Esophagus squamous epithelium (tissue), 5 donors: ENCODE results near the gene CCDC174. TPM values are rescaled to one million over a fixed set of nuclear protein-coding genes. Genes with fewer than 3 reads are reported as not detected.

Experiments used
- DNase-seq: peaks from one replicate; lab custom pipeline; 2025; lab: John Stamatoyannopoulos, UW
- H3K27ac ChIP-seq, 4 donors: fragments of 200-600 bp; sonication (generic); one replicate each; pipeline ENCODE4 v1.5.1; 2016 to 2019; ENCODE audit warnings: mild to moderate bottlenecking in 1 of 4
- H3K27me3 ChIP-seq, 4 donors: fragments of 200-600 bp; sonication (generic); 1 replicate in 3 of 4; 2 replicates in 1 of 4; pipeline versions ENCODE4 v1.5.1 to v1.6.0; 2017 to 2021; ENCODE audit warnings: antibody characterized with exemption in 1 of 4
- H3K36me3 ChIP-seq, 3 donors: fragments of 200-600 bp; sonication (generic); one replicate each; pipeline ENCODE4 v1.5.1; 2016 to 2019
- H3K4me1 ChIP-seq, 3 donors: fragments of 200-600 bp; sonication (generic); one replicate each; pipeline ENCODE4 v1.5.1; 2017 to 2019
- H3K4me3 ChIP-seq, 4 donors: fragments of 200-600 bp; sonication (generic); 1 replicate in 3 of 4; 2 replicates in 1 of 4; pipeline ENCODE4 v1.5.1; 2016 to 2019; ENCODE audit warnings: mild to moderate bottlenecking in 2 of 4, moderate library complexity in 1 of 4
- H3K9me3 ChIP-seq, 3 donors: fragments of 200-600 bp; sonication (generic); one replicate each; pipeline ENCODE4 v1.5.1; 2016 to 2019
- CTCF ChIP-seq, 6 experiments: fragments of 450-650 bp in 4 of 6; fragments of 200-600 bp in 2 of 6; sonication (generic) in 2 of 6; IDR thresholded peaks; one replicate each; pipeline ENCODE4 v1.5.1; 2016 to 2019; ENCODE audit warnings: antibody characterized with exemption in 6 of 6, mild to moderate bottlenecking in 4 of 6, moderate library complexity in 4 of 6
- POLR2A ChIP-seq, 4 donors: fragments of 450-650 bp; IDR thresholded peaks; one replicate each; pipeline ENCODE4 v1.6.1; 2017; ENCODE audit warnings: antibody characterized with exemption in 4 of 4, mild to moderate bottlenecking in 4 of 4, moderate library complexity in 3 of 4
- WGBS, 2 donors: methylation state at CpG; one replicate each; pipeline ENCODE4 v1.1.5; 2018; 5-methylcytosine and 5-hydroxymethylcytosine counted together
- intact Hi-C: fragments of 100-400 bp; cut with DNase I; formaldehyde crosslinking; loops from one replicate; pipeline ENCODE4 v1.15.0; 2022
- total RNA-seq, 4 donors: library from RNA; depleted of rRNA; stranded (reverse); fragments of >200 nt; gene quantifications; one replicate each; pipeline ENCODE4 v1.1.0, GENCODE V29; 2016
- donor health status: DM: yes; HTN: yes; CAD: no.

CCDC174 gene
- total RNA-seq, 4 donors from 2014 or later = 9.5 to 17.2 (median 12.1) TPM

GRCh38 chr3:14658978-14659377 is 7.4 kb downstream of the CCDC174 start:
- no peak for DNase-seq
- no peak overlapping the region for H3K4me3 ChIP-seq
- no peak overlapping the region for H3K27ac ChIP-seq
- TF ChIP-seq POLR2A (IDR thresholded peaks at IDR 0.05) (no peak), CTCF (IDR thresholded peaks at IDR 0.05) (no peak)
- no peaks in the 10 kb centered on the region for H3K9me3 ChIP-seq
- peaks cover 4 to 99% (median 62%) of the 10 kb centered on the region in 3 donors for H3K36me3 ChIP-seq
- H3K4me1 ChIP-seq = peaks cover 0 to 5% (median 0%) of the 10 kb centered on the region in 3 donors
- WGBS, 2 donors = 90 to 95% methylated on average over 2 of the region's 2 CpGs
- intact Hi-C loops = no loop called here
- no peaks in the 10 kb centered on the region for H3K27me3 ChIP-seq

GRCh38 chr3:14660942-14661341 is 9.4 kb downstream of the CCDC174 start:
- Histone ChIP-seq H3K4me1 (no peaks in the 10 kb centered on the region), H3K9me3 (no peaks in the 10 kb centered on the region), H3K36me3 (peaks cover 4 to 100% (median 74%) of the 10 kb centered on the region in 3 donors), H3K27ac (no peak overlapping the region), H3K4me3 (no peak overlapping the region), H3K27me3 (no peaks in the 10 kb centered on the region)
- DNase-seq = no peak
- TF ChIP-seq CTCF (IDR thresholded peaks at IDR 0.05) = no peak
- TF ChIP-seq POLR2A (IDR thresholded peaks at IDR 0.05) = no peak
- 73 to 86% methylated on average over 4 of the region's 4 CpGs for WGBS, 2 donors
- intact Hi-C loops = no loop called here

GRCh38 chr3:14663396-14664135 is 12.0 kb downstream of the CCDC174 start:
- DNase-seq = no peak
- H3K27me3 ChIP-seq = no peaks in the 10 kb centered on the region
- intact Hi-C loops = no loop called here
- no peak overlapping the region for H3K4me3 ChIP-seq
- H3K9me3 ChIP-seq = no peaks in the 10 kb centered on the region
- no peak for TF ChIP-seq CTCF (IDR thresholded peaks at IDR 0.05)
- TF ChIP-seq POLR2A (IDR thresholded peaks at IDR 0.05) = no peak
- 81 to 85% methylated on average over 5 of the region's 5 CpGs for WGBS, 2 donors
- peaks cover 16 to 100% (median 89%) of the 10 kb centered on the region in 3 donors for H3K36me3 ChIP-seq
- no peaks in the 10 kb centered on the region for H3K4me1 ChIP-seq
- H3K27ac ChIP-seq = no peak overlapping the region

- H3K4me1 ChIP-seq = no peaks in the 10 kb centered on the region
- intact Hi-C loops = no loop called here
- no peak for TF ChIP-seq CTCF (IDR thresholded peaks at IDR 0.05)
- TF ChIP-seq POLR2A (IDR thresholded peaks at IDR 0.05) = no peak
- no peak overlapping the region for H3K4me3 ChIP-seq
- H3K27me3 ChIP-seq = no peaks in the 10 kb centered on the region
- WGBS, 2 donors = 84 to 87% methylated on average over 3 of the region's 3 CpGs
- no peaks in the 10 kb centered on the region for H3K9me3 ChIP-seq
- H3K36me3 ChIP-seq = peaks cover 20 to 100% (median 89%) of the 10 kb centered on the region in 3 donors
- DNase-seq = no peak
- no peak overlapping the region for H3K27ac ChIP-seq
Measured at GRCh38 chr3:14664170-14664569, 12.6 kb downstream of the CCDC174 start.

GRCh38 chr3:14672588-14672987 is 21.0 kb downstream of the CCDC174 start:
- Histone ChIP-seq H3K4me1 (peaks cover 0 to 19% (median 0%) of the 10 kb centered on the region in 3 donors), H3K27me3 (no peaks in the 10 kb centered on the region), H3K9me3 (no peaks in the 10 kb centered on the region), H3K27ac (no peak overlapping the region), H3K4me3 (no peak overlapping the region), H3K36me3 (peaks cover 13 to 56% (median 43%) of the 10 kb centered on the region in 3 donors)
- DNase-seq = no peak
- TF ChIP-seq CTCF (IDR thresholded peaks at IDR 0.05) = no peak
- no peak for TF ChIP-seq POLR2A (IDR thresholded peaks at IDR 0.05)
- WGBS, 2 donors = 83 to 87% methylated on average over 4 of the region's 4 CpGs
- intact Hi-C loops = no loop called here
